NOMO-1 (cell line): ENCODE data around the gene CLRN2.
"Not testable (repeated sequence)": the region's sequence is repeated elsewhere in the genome, so short reads cannot be mapped to it uniquely, and the experiment has no call there.

Source experiments
- DNase-seq, 2 experiments: peaks; one replicate each; lab custom pipeline; 2025; ENCODE audit not compliant: unreplicated experiment in 2 of 2; lab: John Stamatoyannopoulos, UW

Gene CLRN2

DNA sequence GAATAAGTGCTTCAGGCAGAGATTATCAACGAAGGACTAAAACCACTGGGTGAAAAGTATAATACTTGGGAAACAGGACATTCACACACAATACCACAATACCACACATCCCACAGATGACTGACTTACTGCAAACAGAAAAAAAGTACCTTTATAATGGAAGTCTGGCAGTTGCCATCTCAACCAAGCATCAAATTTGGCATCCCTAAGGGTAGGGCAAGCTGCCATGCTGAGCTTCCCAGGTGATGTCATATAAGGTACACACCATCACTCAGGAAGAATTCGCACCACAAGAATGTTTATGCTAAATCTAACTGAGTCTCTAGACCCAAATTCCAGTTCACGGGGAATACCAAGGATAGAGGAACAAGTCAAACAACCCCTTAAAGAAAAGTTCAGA, 12.2 kb upstream of the CLRN2 start:
- DNase-seq: no peak

GRCh38 chr4:17504081-17504480, 10.9 kb upstream of the CLRN2 start:
- DNase-seq: no peak

DNA sequence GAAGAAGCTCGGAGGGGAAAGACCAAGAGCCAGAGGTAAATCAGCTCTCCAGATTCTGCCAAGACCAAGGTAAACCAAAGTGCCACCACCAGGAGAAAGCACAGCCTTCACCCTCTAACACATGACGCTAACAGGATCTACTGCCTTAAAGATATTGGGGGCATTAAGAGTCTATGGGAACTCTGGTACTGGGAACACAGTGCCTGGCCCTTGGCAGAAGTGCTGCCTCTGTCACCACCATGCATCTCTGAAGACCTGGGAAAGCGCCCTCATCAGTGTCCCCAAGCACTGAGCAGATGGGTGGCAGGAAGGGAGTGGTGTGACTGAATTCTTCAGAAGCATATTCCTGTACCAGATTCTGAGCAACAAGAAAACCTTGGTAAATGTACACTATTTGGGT, 4.4 kb upstream of the CLRN2 start:
- no peak for DNase-seq

DNA sequence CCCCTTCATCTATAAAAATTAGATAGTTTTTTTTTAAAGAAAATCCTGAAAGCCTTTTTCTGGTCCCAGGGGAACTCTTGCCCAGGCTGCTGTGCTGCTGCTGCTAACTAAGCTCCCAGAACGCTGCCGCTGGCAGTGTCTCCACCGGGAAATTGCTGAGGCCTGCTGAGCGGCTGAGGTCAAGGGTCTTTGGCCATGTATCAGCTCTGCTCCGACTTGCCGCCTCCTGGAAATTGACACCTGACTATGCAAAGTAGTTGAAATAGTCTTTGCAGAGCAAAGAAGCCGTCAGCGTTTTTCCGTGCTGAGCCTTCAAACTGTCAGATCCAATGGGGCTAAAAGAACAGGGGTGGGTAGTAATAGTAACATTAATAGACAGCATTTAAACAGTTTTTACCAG, 3.9 kb upstream of the CLRN2 start:
- DNase-seq: no peak

- DNase-seq: peak; percentile 19 to 51
These were observed 3.4 kb upstream of the CLRN2 start for GRCh38 chr4:17511509-17511949.

DNA sequence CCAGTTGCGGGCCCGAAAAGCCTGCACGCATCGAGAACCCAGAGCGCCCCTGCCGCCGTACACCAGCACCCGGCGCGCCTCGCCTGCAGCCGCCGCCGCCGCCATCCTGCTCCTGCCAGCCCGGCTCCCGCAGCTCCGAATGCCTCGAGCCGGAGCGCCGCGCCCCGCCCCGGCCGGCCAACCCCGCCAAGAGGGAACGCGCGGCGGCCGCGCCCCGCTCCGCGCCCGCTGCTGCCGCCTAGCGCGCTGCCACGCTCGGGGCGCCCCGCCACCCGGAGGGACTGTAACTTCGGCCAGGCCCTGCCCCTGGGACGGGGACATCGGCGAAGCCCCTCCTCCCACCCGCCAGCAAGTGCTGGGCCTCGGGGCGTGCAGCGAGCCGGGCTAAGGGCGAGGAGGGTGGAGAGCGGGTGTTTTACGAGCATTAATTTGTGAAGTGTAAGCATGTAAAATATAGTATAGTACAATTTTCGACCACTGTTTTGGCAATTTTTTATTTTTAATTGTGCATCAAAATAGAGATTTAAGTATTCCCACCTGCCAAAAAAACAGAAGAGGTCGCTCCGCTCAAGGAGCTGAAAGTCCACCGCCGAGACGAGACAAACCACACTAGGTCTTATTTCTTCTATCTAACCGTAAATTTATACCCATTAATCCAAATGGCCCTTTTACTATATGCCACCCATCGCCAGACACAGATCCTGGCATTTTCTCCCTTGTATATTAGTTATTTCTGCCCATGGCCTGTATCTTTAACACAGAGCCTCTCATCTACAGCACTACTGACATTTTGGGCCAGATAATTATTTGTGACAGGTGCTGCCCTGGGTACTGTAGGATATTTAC, 2.8 kb upstream of the CLRN2 start, which contains the start of gene QDPR:
QDPR (minus strand) TSS at position 141 of the 846 bp plus-strand sequence; CDS start at position 105, 36 bp downstream.
- DNase-seq: peak; percentile 74 to 83

DNA sequence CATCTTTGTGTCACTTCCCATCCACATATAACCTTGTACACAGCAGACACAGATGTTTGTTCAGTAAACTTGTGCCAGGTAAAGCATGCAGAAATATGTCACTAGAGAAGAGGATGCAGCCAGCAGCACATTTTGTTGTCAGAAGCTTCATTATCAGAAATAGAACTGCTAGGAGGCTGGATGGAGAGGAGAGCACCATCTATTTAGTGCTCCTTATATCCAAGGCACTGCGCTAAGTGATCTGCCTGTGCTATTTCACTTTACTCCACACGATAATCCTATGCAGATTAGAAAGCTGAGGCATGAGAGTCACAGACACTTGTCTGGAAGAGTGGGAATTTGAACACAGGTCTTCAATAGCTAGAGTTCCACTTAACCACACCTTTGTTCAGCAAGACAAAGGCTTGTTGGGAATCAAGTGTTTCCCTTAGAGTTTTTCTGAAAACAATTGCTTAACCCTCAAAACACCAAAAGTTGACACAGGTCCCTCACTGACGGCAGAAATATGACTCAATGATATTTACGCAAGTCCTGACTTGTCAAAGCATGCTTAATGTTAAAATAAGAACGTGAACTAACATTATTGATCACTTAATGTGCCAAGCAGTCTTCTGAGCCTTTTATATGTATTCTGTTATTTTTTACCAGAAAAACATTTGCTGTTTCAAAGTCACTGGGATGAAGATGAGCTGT, 1.8 kb upstream of the CLRN2 start:
- peak in 1 of 2 experiments; percentile 32 for DNase-seq

DNA sequence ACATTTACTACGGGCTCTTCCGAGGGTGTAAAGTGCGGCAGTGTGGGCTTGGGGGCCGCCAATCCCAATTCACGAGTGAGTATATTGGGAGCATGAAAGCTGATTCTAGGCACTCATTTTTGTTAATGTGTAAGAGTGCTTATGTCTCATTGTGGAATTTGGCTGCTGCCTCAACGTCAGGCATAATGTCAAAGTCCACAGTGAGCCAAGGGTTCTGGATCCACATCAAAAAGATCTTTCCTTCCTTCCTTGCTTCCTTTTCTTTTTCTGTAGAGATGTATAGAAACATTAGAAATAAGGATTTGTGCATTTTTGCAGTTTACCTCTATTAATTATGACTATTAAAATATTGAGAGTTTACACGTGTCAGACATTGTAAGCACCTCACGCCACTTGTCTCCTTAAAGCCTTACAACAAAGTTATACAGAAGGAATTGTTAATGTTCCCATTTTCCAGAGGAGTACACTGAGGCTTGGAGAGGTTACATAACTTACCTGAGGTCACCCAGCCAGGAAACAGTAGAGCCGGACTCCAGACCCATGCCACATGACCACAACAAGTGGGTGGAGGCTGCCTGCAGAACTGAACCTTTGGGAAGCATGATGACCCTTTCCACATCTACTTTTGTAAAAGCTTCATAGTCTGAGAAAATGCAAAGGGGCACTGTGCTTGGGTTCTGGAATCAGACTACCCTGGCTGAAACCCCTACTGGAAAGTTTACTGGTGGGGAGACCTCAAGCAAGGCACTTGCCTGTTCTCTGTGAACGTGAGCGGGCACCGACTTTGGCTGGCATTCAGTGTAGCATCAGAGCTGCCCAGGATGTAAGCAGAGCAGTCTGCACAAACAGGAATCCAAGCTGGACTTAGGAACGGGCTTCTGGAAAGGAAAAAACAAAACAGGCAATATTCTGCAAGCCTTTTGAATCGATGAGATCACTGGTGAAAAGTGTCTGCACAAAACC, 761 bp downstream of the CLRN2 start:
- no peak for DNase-seq

DNA sequence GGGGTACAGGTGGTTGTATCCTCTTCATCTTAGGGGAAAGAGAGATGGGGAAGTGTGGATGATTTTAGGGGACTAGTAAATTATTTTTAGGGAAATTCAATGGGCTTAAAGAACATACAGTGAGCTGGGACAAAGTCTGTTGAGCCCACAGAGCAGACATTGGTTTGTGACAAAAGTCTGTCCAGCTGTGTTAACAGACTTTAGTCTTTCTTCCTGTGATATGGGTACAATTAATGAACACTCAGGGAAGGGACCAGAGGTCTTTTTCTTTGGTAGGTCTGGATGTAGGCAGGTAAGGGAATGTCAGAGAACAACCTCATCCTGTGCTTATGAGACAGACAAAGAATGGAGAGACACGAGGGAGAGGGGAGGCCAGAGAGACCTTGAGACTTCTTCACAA, 2.0 kb downstream of the CLRN2 start:
- no peak for DNase-seq

DNA sequence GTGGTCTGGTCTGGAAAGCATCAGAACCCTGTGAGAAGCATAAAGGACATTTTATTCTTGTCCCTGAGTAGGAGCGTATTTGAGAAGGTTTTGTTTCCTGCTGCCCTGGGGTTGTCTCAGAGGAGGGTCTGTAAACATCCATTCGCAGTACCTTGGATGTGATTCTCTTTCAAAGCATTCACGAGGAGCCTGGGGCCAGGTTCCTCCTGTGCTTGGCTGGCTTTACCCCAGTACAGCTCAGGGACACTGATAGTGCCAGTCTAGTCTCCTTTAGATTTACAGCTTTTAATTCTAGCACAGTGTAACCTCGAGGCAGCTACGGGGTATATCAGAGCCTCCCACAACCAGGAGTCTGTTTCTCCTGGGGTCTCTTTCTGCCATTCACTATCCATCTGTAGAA, 2.7 kb downstream of the CLRN2 start:
- DNase-seq: no peak

DNA sequence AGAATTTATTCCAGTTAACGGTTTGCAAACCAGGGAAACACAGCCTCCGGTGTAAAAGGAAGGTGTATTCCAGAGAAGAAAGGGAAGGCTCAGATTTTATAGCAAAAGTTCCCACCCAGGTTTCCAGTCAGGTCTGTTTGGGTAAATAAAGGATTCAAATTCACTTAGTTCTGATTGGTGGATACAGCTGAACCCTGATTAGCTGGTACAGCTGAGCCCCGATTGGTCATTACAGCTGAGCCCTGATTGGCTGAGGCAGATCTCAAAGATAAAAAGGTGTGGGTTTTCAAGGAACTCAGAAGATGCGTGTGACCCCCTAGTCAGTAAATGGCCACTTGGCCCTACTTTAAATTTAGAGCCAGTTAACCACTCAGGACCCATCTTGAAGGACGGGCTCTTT, 6.6 kb downstream of the CLRN2 start:
- DNase-seq: no peak

- DNase-seq: peak; percentile 14 to 22
These were observed 8.7 kb downstream of the CLRN2 start for GRCh38 chr4:17523662-17524061.

- DNase-seq: no peak
These were observed 11.9 kb downstream of the CLRN2 start for GRCh38 chr4:17526695-17527477.

DNA sequence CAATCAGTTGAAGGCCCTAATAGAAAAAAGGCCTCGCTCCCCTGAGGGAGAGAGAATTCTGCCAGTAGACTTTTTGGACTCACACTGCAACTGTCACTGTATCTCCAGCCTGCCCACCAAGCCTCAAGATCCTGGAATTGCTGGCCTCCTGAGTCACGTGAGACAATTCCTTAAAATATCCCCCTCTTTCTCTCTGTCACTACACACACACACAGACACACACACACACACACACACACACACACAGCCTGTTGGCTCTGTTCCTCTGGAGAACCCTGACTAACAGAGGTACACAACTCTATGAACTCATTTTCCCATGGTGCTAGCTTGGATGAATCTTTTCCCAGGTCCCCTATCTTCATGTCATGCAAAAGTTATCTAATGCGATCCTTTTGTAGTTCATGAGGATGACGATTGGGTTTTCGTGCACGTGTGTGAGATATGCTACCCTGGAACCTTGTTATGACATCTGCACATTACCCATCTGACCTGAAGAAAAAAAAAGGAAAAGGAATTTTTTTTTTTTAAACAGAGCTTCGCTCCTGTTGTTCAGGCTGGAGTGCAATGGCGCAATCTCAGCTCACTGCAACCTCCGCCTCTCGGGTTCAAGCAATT, 13.7 kb downstream of the CLRN2 start:
- DNase-seq: no peak

DNA sequence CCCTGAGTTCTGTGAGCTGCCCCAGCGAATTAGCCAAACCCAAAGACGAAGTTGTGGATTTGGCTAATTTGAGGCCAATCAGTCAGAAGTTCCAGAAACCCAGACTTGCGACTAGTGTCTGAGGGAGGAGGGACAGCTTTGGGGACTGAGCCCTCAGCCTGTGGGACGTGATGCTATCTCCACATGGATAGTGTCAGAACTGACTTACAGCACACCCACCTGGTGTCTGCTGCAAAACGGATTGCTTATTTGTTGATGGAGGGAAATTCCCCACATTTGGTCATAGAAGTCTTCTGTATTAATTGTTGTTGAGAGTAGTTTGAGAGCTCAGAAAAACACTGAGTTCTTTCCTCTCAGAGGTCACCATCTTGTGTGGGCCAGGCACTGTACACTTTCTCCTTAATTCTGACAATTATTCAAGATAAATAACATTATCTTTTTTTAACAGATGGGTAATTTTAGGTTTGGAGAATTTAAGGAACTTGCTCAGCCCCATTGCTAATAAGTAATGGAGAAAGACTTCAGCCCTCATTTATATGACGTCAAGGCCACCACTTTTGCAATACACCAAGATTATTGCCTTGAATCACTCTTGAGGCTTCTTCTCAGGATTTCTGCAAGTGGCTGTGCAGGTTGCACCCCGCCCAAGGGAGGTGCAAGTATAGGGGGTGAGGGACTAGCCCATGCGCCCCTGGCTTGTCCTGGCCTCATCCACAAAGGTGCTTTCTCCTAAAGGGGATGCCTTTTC, 16.7 kb downstream of the CLRN2 start:
- peak; percentile 32 to 54 for DNase-seq

GRCh38 chr4:17534705-17535104, 19.7 kb downstream of the CLRN2 start:
- DNase-seq: no peak

- peak; percentile 24 to 26 for DNase-seq
These were observed 20.3 kb downstream of the CLRN2 start for GRCh38 chr4:17535242-17535641.

DNA sequence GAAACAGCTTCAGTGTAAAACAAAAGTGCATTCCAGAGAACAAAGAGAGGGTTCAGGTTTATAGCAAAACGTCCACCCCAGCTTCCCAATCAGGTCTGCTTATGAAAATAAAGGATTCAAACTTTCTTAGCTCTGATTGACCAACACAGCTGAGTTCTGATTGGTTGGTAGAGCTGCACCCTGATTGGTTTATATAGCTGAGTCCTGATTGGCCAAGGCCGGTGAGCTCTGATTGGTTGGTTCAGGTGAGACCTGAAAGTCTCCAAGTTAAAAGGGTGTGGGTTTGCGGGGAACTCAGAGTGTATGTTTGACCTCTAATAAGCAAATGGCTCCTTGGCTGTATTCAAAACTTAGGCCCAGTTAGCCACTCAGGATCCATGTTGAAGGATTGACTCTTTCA, 20.9 kb downstream of the CLRN2 start:
- DNase-seq: no peak

DNA sequence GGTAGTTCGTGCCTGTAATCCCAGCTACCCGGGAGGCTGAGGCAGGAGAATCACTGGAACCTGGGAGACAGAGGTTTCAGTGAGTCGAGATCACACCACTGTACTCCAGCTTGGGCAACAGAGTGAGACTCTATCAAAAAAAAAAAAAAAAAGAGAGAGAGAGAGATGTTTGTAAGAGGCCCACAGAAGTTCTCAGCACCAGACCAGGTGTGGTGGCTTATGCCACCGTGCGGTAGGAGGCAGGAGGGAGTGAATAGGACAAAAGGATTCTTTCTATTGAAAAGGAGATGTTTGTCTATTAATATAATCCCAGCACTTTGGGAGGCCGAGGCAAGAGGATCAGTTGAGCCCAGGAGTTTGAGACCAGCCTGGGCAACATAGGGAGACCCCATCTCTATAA, 22.1 kb downstream of the CLRN2 start:
- DNase-seq: not testable (repeated sequence)
